ENCODE results near the gene NUP188. TPM values are rescaled to one million over a fixed set of nuclear protein-coding genes. Genes with fewer than 3 reads are reported as not detected.

Gene NUP188
- total RNA-seq, 1 experiment from 2014 or later = 47.3 TPM

- TSS peak; percentile 28 for BruUV-seq (replicated peaks)
- intact Hi-C loops (cut with micrococcal nuclease) = no loop called here
- Mint-ChIP-seq H3K27ac (ENCODE audit: low read depth, unreplicated experiment) (peak overlapping the region; percentile 79), H3K9me3 (ENCODE audit: unreplicated experiment) (no peaks in the 10 kb centered on the region), H3K4me1 (ENCODE audit: insufficient read depth, unreplicated experiment) (peaks cover 27% of the 10 kb centered on the region), H3K27me3 (ENCODE audit: insufficient read depth, unreplicated experiment) (no peaks in the 10 kb centered on the region), H3K4me3 (ENCODE audit: unreplicated experiment) (peak overlapping the region; percentile 78), H3K36me3 (ENCODE audit: insufficient read depth, unreplicated experiment) (peaks cover 7% of the 10 kb centered on the region)
- ChIA-PET CTCF (no interaction called here), POLR2A (interaction anchor here (1.0 to 1.8 kb wide), 4 partner anchors 8 to 656 kb away, joined by 3 to 6 read pairs (median 4); partner anchors contain the start of gene URM1)
- no peak for DNase-seq (ENCODE audit: unreplicated experiment)
- no peak for TF ChIP-seq CTCF (IDR thresholded peaks at IDR 0.05; ENCODE audit: unreplicated experiment)
Observed at GRCh38 chr9:129026442-129027223, 79.1 kb downstream of the NUP188 start.

- POLR2A ChIA-PET = interaction anchor here (1.0 to 1.8 kb wide), 5 partner anchors 9 to 933 kb away, joined by 3 to 6 read pairs (median 3); partner anchors contain the start of gene URM1
- intact Hi-C loops (cut with micrococcal nuclease) = no loop called here
- no peak for DNase-seq (ENCODE audit: unreplicated experiment)
Observed at GRCh38 chr9:129027224-129027684, 79.8 kb downstream of the NUP188 start.

GRCh38 chr9:129027685-129028191 is 80.2 kb downstream of the NUP188 start:
- Mint-ChIP-seq H3K36me3 (ENCODE audit: insufficient read depth, unreplicated experiment) (no peaks in the 10 kb centered on the region), H3K4me3 (ENCODE audit: unreplicated experiment) (peak overlapping the region; percentile 78), H3K4me1 (ENCODE audit: insufficient read depth, unreplicated experiment) (peaks cover 17% of the 10 kb centered on the region), H3K9me3 (ENCODE audit: unreplicated experiment) (no peaks in the 10 kb centered on the region), H3K27ac (ENCODE audit: low read depth, unreplicated experiment) (peak overlapping the region; percentile 79), H3K27me3 (ENCODE audit: insufficient read depth, unreplicated experiment) (no peaks in the 10 kb centered on the region)
- CTCF ChIA-PET = interaction anchor here (0.5 to 1.0 kb wide), 8 partner anchors 9 to 522 kb away, joined by 3 to 6 read pairs (median 3); partner anchors contain the start of genes DOLK and NUP188
- POLR2A ChIA-PET = interaction anchor here (0.7 to 1.8 kb wide), 8 partner anchors 9 to 934 kb away, joined by 3 to 6 read pairs (median 4); partner anchors contain the start of genes KYAT1 and URM1
- no TSS peak for BruUV-seq (replicated peaks)
- TF ChIP-seq CTCF (IDR thresholded peaks at IDR 0.05; ENCODE audit: unreplicated experiment) = no peak
- intact Hi-C loops (cut with micrococcal nuclease) = loop anchor here (1.0 kb wide), 1 partner anchor 34 kb away; no protein-coding TSS in a partner anchor
- peak; percentile 35 for DNase-seq (ENCODE audit: unreplicated experiment)

More at GRCh38 chr9:129027224-129027684, 79.8 kb downstream of the NUP188 start:
- no peaks in the 10 kb centered on the region for H3K9me3 Mint-ChIP-seq (ENCODE audit: unreplicated experiment)
- H3K36me3 Mint-ChIP-seq (ENCODE audit: insufficient read depth, unreplicated experiment) = peaks cover under 1% of the 10 kb centered on the region
- no TSS peak for BruUV-seq (replicated peaks)
- no peaks in the 10 kb centered on the region for H3K27me3 Mint-ChIP-seq (ENCODE audit: insufficient read depth, unreplicated experiment)
- peak overlapping the region; percentile 78 for H3K4me3 Mint-ChIP-seq (ENCODE audit: unreplicated experiment)
- CTCF ChIA-PET = interaction anchor here (1.0 kb wide), 1 partner anchor 8 kb away, joined by 5 read pairs; no protein-coding TSS in a partner anchor
- no peak for TF ChIP-seq CTCF (IDR thresholded peaks at IDR 0.05; ENCODE audit: unreplicated experiment)
- H3K4me1 Mint-ChIP-seq (ENCODE audit: insufficient read depth, unreplicated experiment) = peaks cover 22% of the 10 kb centered on the region
- peak overlapping the region; percentile 79 for H3K27ac Mint-ChIP-seq (ENCODE audit: low read depth, unreplicated experiment)

All from MCF 10A (cell line).